NCI-H748 (cell line): ENCODE results near the gene USH2A.
A peak's percentile ranks its signal among the peaks of the same experiment; 100 is the strongest.

ENCODE experiments used
- DNase-seq: peaks from one replicate; lab custom pipeline; 2025; ENCODE audit not compliant: unreplicated experiment; lab: John Stamatoyannopoulos, UW

Gene USH2A

GRCh38 chr1:216285052-216285451, 138.2 kb downstream of the USH2A start:
- no peak for DNase-seq

GRCh38 chr1:216281757-216282156, 141.5 kb downstream of the USH2A start:
- DNase-seq, result no peak

GRCh38 chr1:216270086-216270773, 153.0 kb downstream of the USH2A start:
- no peak for DNase-seq

GRCh38 chr1:216261631-216262030, 161.6 kb downstream of the USH2A start:
- no peak for DNase-seq

GRCh38 chr1:216258856-216259255, 164.4 kb downstream of the USH2A start:
- DNase-seq, result no peak

- DNase-seq, result no peak
These were observed 164.9 kb downstream of the USH2A start for GRCh38 chr1:216258386-216258785.

GRCh38 chr1:216250861-216251260, 172.4 kb downstream of the USH2A start:
- no peak for DNase-seq

- DNase-seq, result no peak
These were observed 174.6 kb downstream of the USH2A start for GRCh38 chr1:216248628-216249027.

- no peak for DNase-seq
These were observed 175.3 kb downstream of the USH2A start for GRCh38 chr1:216247937-216248336.

GRCh38 chr1:216246577-216247203, 176.6 kb downstream of the USH2A start:
- no peak for DNase-seq

GRCh38 chr1:216238844-216239243, 184.4 kb downstream of the USH2A start:
- no peak for DNase-seq

GRCh38 chr1:216237927-216238542, 185.2 kb downstream of the USH2A start:
- no peak for DNase-seq

GRCh38 chr1:216224233-216224632, 199.0 kb downstream of the USH2A start:
- DNase-seq, result peak; percentile 1

- no peak for DNase-seq
These were observed 199.8 kb downstream of the USH2A start for GRCh38 chr1:216223486-216223885.

- no peak for DNase-seq
These were observed 201.0 kb downstream of the USH2A start for GRCh38 chr1:216222288-216222687.

- DNase-seq, result peak; percentile 63
These were observed 202.0 kb downstream of the USH2A start for GRCh38 chr1:216221260-216221700.

- no peak for DNase-seq
These were observed 206.9 kb downstream of the USH2A start for GRCh38 chr1:216216305-216216704.

- no peak for DNase-seq
These were observed 208.1 kb downstream of the USH2A start for GRCh38 chr1:216215169-216215568.

- no peak for DNase-seq
These were observed 210.4 kb downstream of the USH2A start for GRCh38 chr1:216212826-216213225.

GRCh38 chr1:216210081-216210480, 213.2 kb downstream of the USH2A start:
- no peak for DNase-seq

- DNase-seq, result no peak
These were observed 214.1 kb downstream of the USH2A start for GRCh38 chr1:216209125-216209524.

- no peak for DNase-seq
These were observed 216.1 kb downstream of the USH2A start for GRCh38 chr1:216207154-216207553.
